Epithelial cell of esophagus (primary cell): ENCODE data around the gene C2CD4D.

Source experiments
- DNase-seq: peaks from one replicate; pipeline ENCODE4 v3.0.0; 2010; ENCODE audit warnings: low read depth
- H3K4me3 ChIP-seq: 2 replicates; pipeline ENCODE4 v1.5.1; 2011; ENCODE audit warnings: mild to moderate bottlenecking, low read length, control low read depth
- TF ChIP-seq, protein P1 (sequence below): IDR thresholded peaks from 2 replicates; pipeline ENCODE4 v1.5.1; 2011; ENCODE audit warnings: low read depth, mild to moderate bottlenecking, low read length, control low read depth, inconsistent platforms; ENCODE audit not compliant: insufficient read depth; ENCODE audit errors: missing control alignments

Gene C2CD4D

DNA sequence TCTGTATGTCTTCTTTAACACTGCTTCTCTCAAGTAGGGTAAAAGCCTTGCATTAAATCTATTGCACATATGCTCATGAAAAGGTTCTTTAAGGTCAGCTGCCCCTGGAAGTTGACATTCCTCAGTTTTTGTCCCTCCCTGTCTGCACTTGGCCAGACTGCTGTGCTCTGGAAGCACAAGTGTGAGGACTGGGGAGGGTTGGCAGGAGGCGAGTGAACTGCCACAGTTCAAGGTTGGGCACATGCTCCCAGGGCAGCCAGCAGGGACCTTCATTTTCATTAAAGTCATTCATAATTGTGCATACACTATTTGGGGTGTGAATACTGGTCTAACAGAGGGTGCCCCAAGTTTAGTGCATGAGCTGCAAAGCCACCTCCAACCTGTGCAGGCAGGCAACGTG, 24.8 kb upstream of the C2CD4D start:
- DNase-seq, result no peak
- no peak overlapping the region for H3K4me3 ChIP-seq
- TF ChIP-seq, protein P1, sequence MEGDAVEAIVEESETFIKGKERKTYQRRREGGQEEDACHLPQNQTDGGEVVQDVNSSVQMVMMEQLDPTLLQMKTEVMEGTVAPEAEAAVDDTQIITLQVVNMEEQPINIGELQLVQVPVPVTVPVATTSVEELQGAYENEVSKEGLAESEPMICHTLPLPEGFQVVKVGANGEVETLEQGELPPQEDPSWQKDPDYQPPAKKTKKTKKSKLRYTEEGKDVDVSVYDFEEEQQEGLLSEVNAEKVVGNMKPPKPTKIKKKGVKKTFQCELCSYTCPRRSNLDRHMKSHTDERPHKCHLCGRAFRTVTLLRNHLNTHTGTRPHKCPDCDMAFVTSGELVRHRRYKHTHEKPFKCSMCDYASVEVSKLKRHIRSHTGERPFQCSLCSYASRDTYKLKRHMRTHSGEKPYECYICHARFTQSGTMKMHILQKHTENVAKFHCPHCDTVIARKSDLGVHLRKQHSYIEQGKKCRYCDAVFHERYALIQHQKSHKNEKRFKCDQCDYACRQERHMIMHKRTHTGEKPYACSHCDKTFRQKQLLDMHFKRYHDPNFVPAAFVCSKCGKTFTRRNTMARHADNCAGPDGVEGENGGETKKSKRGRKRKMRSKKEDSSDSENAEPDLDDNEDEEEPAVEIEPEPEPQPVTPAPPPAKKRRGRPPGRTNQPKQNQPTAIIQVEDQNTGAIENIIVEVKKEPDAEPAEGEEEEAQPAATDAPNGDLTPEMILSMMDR, result no peak

DNA sequence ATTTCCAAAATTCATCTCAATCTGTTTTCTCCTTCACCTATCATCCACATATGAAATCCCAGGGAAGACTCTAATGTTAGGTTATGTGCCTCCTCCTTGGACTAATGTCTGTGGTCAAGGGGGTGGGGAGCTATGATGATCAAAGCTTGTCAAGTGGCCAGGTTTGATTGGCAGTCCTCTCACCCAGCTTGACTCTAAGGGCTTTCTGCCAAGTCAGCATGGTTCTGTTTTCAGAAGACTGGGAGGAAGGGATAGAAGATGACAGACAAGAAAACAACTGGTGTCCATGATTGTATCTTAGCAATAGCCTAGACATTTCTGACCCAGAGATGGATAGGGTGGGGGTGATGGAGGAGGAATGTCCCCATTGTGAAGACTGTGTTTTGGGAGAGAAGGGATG, 23.0 kb upstream of the C2CD4D start:
- TF ChIP-seq, protein P1, result no peak
- DNase-seq, result no peak
- no peak overlapping the region for H3K4me3 ChIP-seq

DNA sequence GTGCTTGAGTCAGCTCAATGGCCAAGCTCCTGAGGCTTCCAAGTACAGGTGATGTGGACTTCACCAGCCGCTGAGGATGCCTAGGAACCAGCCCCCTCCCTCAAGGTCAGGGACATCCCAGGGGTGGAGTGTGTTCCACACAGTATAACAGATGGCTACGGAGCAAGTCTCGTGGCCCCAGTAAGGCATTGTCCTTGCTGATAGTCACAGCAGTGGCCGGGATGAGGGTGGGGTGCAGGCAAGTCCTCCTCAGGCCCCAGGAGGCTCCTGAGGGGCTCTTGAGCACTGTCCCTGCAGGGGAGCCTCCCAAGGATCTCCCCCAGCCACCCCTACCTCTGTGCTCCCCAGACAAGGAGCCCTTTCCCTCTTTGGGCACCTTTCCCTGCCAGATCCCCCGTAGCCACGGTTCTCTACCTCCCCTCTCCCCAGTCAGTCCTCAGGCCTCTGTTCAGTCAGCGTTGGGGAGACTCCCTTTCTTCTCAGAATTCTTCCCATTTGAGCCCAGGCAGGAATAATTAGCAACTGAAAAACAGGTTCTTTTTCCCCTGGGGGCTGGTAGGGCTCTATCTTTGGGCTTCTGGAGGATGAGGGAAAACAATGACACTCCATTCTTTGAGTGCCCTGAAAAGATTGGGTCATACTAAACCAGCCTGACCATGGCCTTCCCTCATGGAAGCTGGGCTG, 21.0 kb upstream of the C2CD4D start:
- peak; percentile 44 for DNase-seq
- H3K4me3 ChIP-seq, result no peak overlapping the region
- TF ChIP-seq, protein P1, result no peak

DNA sequence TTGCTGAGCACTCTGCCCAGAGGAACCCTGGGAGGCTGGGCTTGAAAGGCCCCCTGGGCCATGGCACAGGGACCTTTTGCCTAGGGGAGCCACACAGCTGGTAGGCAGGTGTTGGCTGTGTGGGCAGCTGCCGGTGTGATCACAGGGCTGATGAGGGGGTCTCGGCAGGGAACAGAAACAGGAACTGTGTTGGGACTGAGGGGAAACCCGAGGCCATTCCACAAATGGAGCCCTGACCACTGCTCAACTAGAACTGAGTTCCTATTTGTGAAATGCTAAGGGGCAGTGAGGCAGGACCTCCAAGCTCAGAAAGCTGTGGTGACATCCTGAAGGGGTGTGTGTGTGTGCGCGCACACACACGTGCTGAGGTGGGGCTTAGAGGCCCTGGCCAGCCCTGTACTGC, 20.3 kb upstream of the C2CD4D start:
- no peak for DNase-seq
- no peak overlapping the region for H3K4me3 ChIP-seq
- TF ChIP-seq, protein P1, result no peak

DNA sequence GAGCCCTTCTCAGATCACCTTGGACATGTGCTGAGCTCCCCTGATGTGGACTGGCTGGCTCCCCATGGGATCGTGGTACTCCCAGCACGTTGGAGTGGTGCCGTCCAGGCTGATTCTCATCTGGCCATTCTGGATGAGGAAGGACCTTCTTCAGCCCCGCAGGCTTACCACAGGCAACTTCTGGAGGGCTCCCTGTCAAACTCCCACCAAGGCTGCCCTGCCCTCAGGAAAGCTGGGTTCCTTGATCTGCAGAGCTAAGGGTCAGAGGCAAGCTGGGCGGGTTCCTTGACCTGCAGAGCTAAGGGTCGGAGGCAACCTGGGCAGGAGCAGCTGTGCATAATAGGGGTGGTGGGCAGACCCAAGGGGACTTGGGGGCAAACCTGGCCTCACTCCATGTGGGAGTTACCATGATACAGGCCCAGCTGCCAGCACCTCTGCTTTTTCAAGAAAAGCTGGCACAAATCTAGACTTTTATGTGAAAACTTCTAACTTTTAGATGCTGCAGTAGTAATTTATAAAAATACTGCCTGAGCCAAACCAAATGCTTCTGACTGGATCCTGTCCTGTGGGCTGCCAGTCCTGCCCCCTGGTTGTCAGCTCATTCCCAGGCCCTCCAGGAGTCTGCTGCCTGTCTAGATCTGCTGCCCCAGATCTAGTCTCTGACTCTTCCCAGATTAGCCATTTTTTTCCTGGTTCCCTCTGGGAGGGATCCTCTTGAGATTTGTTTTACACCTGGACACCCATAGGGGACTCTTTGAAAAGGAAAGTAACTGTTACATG, 19.5 kb upstream of the C2CD4D start:
- TF ChIP-seq, protein P1, result no peak
- peak; percentile 38 for DNase-seq
- H3K4me3 ChIP-seq, result no peak overlapping the region

DNA sequence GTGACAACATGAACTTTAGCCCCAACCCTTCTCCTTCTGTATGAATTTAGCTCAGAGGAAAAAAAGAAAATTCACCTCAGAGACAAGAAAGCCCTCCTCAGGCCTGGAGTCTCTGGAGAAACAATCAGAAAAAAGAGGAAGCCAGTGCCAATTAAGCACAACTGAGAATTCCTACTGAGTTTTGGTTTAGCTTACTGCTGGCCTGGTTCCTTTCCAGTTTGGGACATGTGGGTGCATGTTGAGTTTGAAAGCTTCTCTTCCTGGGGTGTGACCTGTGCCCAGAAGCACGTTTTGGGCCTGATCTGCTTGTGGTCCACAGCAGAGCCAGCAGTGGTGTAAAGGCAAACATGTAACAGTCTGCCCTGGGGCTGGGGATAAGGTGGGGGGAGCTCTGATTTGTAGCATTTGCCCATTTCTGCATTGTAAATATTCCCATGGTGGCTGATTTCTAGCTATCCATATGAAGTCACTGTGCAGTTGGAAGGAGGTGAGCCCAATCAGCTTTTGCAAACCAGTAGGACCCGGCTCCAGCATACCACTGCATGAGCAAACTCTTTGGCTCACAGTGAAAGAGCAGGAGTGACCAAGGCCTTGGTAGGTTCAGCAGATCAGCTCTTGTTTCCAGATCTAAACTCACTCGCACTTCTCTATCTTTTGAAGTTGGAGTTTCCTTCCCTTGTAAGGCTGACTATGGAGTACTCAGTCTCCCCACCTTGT, 18.6 kb upstream of the C2CD4D start:
- H3K4me3 ChIP-seq, result no peak overlapping the region
- DNase-seq, result peak; percentile 66
- TF ChIP-seq, protein P1, result no peak
